Type B pancreatic cell (in vitro differentiated cells): Measurements from ENCODE around the gene RTL9. TPM values are rescaled to one million over a fixed set of nuclear protein-coding genes. Genes with fewer than 3 reads are reported as not detected.

Source experiments
- DNase-seq: peaks from one replicate; pipeline ENCODE4 v3.0.0; 2021; ENCODE audit warnings: mixed read lengths; ENCODE audit not compliant: unreplicated experiment; ENCODE audit errors: extremely low spot score
- H3K27ac Mint-ChIP-seq: 2 replicates; pipeline ENCODE4 v1.8.0; 2021; ENCODE audit warnings: mild to moderate bottlenecking, mixed read lengths
- H3K27me3 Mint-ChIP-seq: 2 replicates; pipeline ENCODE4 v1.8.0; 2021; ENCODE audit warnings: mixed read lengths
- H3K36me3 Mint-ChIP-seq: 2 replicates; pipeline ENCODE4 v1.8.0; 2021; ENCODE audit warnings: mixed read lengths
- H3K4me1 Mint-ChIP-seq: one replicate; pipeline ENCODE4 v1.8.0; 2021; ENCODE audit warnings: mixed read lengths; ENCODE audit not compliant: unreplicated experiment
- H3K4me3 Mint-ChIP-seq: 2 replicates; pipeline ENCODE4 v1.8.0; 2021; ENCODE audit warnings: mild to moderate bottlenecking, mixed read lengths
- H3K9me3 Mint-ChIP-seq: 2 replicates; pipeline ENCODE4 v1.8.0; 2021; ENCODE audit warnings: mixed read lengths
- total RNA-seq: library from RNA; stranded (reverse); gene quantifications from 2 replicates; pipeline ENCODE4 v1.2.1, GENCODE V29; 2021; ENCODE audit warnings: low replicate concordance
- TF ChIP-seq, protein P1 (sequence below): fragments of 200-600 bp; sonication (generic); conservative IDR thresholded peaks from 2 replicates; pipeline ENCODE4 v1.5.0; 2021; ENCODE audit warnings: antibody characterized with exemption, mild to moderate bottlenecking

Gene RTL9
- total RNA-seq, 1 donor from 2014 or later = 0.39 TPM

GRCh38 chrX:110363244-110363643 is 4.6 kb downstream of the RTL9 start:
- TF ChIP-seq, protein P1, sequence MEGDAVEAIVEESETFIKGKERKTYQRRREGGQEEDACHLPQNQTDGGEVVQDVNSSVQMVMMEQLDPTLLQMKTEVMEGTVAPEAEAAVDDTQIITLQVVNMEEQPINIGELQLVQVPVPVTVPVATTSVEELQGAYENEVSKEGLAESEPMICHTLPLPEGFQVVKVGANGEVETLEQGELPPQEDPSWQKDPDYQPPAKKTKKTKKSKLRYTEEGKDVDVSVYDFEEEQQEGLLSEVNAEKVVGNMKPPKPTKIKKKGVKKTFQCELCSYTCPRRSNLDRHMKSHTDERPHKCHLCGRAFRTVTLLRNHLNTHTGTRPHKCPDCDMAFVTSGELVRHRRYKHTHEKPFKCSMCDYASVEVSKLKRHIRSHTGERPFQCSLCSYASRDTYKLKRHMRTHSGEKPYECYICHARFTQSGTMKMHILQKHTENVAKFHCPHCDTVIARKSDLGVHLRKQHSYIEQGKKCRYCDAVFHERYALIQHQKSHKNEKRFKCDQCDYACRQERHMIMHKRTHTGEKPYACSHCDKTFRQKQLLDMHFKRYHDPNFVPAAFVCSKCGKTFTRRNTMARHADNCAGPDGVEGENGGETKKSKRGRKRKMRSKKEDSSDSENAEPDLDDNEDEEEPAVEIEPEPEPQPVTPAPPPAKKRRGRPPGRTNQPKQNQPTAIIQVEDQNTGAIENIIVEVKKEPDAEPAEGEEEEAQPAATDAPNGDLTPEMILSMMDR = no peak
- Mint-ChIP-seq H3K36me3 (no peaks in the 10 kb centered on the region), H3K4me1 (no peaks in the 10 kb centered on the region), H3K27me3 (peaks cover 4% of the 10 kb centered on the region), H3K9me3 (no peaks in the 10 kb centered on the region), H3K4me3 (no peak overlapping the region), H3K27ac (no peak overlapping the region)
- no peak for DNase-seq

DNA sequence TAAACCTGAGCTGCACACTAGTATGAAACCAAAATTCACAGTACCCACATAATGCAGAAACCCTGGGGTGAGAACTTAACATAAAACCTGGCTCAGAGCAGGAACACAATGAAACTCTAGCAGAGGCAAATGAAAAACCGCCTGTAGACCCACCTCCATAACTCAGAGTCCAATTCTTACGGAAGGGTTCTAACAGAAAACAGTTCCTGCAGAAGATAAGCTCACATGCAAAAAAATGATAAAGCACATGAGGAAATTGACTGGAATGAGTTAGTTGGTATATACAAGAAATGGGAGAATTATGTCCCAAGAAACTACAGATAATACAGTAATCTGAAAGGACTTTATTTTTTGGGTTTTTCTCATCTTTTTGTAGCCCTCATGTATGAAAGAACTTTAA is 14.7 kb downstream of the RTL9 start:
- peaks cover 7% of the 10 kb centered on the region for H3K27me3 Mint-ChIP-seq
- H3K36me3 Mint-ChIP-seq = no peaks in the 10 kb centered on the region
- H3K27ac Mint-ChIP-seq = no peak overlapping the region
- no peak for DNase-seq
- no peaks in the 10 kb centered on the region for H3K4me1 Mint-ChIP-seq
- TF ChIP-seq, protein P1 = no peak
- H3K4me3 Mint-ChIP-seq = no peak overlapping the region
- peaks cover 3% of the 10 kb centered on the region for H3K9me3 Mint-ChIP-seq

DNA sequence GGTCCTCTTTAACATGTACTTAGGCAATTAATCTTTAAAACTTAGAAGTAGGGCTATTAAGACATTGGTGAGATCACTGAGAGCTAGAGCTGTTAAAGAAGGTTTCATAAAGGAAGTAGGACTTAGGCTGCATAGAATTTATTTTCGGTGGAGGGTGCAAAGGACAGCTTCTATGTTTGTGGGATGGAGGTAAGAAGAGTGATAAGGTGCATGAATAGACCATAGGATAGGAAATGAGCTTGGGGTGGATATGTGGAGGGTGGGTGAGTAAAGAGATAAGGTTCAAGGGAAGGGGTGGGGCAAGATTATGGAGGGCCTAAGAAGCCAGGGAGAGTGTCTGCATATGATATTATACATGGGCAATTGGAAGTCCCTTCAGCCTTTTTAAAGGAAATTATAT is 15.9 kb downstream of the RTL9 start:
- no peak for DNase-seq
- Mint-ChIP-seq H3K4me3 (no peak overlapping the region), H3K36me3 (no peaks in the 10 kb centered on the region), H3K27me3 (peaks cover 9% of the 10 kb centered on the region), H3K9me3 (peaks cover 5% of the 10 kb centered on the region), H3K27ac (no peak overlapping the region), H3K4me1 (no peaks in the 10 kb centered on the region)
- TF ChIP-seq, protein P1 = no peak

DNA sequence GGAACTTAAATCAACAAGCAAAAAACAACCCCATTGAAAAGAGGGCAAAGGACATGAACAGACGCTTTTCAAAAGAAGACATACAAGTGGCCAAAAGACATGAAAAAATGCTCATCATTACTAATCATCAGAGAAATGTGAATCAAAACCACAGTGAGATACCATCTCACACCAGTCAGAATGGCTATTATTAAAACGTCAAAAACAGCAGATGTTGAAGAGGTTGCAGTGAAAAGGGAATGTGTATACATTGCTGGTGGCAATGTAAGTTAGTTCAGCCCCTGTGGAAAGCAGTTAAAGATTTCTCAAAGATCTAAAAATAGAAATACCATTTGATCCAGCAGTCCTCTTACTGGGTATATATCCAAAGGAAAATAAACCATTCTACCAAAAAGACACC is 22.6 kb downstream of the RTL9 start:
- no peaks in the 10 kb centered on the region for H3K36me3 Mint-ChIP-seq
- no peak overlapping the region for H3K4me3 Mint-ChIP-seq
- peaks cover 4% of the 10 kb centered on the region for H3K27me3 Mint-ChIP-seq
- peaks cover 5% of the 10 kb centered on the region for H3K9me3 Mint-ChIP-seq
- H3K27ac Mint-ChIP-seq = no peak overlapping the region
- TF ChIP-seq, protein P1 = no peak
- H3K4me1 Mint-ChIP-seq = no peaks in the 10 kb centered on the region
- no peak for DNase-seq

GRCh38 chrX:110383414-110383813 is 24.8 kb downstream of the RTL9 start:
- no peaks in the 10 kb centered on the region for H3K36me3 Mint-ChIP-seq
- H3K4me3 Mint-ChIP-seq = no peak overlapping the region
- no peak overlapping the region for H3K27ac Mint-ChIP-seq
- H3K4me1 Mint-ChIP-seq = no peaks in the 10 kb centered on the region
- H3K27me3 Mint-ChIP-seq = peaks cover 4% of the 10 kb centered on the region
- no peak for DNase-seq
- peaks cover under 1% of the 10 kb centered on the region for H3K9me3 Mint-ChIP-seq
- TF ChIP-seq, protein P1 = no peak

DNA sequence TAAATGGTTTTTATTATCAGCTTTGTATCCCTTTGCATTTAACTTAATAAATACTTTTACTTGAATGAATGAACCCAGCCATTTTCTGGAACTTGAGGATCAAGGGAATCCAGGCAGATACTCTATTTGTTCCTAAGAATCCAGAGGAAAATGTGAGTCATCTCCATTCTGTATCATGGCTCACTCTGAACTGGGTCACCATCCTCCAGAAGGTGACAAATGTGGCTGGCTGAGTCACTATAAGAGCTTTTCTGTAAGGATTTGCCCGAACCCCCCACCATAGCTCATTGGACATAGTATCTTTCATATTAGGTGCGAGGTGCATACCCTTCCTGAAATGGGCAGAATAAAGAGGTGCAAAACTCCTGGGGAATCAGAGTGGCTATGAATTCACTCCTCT is 25.8 kb downstream of the RTL9 start:
- Mint-ChIP-seq H3K4me1 (no peaks in the 10 kb centered on the region), H3K4me3 (no peak overlapping the region), H3K36me3 (no peaks in the 10 kb centered on the region), H3K9me3 (no peaks in the 10 kb centered on the region), H3K27me3 (peaks cover 6% of the 10 kb centered on the region), H3K27ac (no peak overlapping the region)
- TF ChIP-seq, protein P1 = no peak
- DNase-seq = no peak
